ENCODE data around the gene SLC5A7.

- TF ChIP-seq GATA2 (IDR thresholded peaks at IDR 0.05; ENCODE audit: low read depth, low read length), result no peak
- TF ChIP-seq GATA3 (IDR thresholded peaks at IDR 0.05; ENCODE audit: low read depth, low read length), result no peak
Observed at GRCh38 chr2:107992069-107992468, 5.7 kb downstream of the SLC5A7 start.
